Osteoblast (primary cell): ENCODE measurements around the gene PARD3. TPM values are rescaled to one million over a fixed set of nuclear protein-coding genes. Genes with fewer than 3 reads are reported as not detected.

Experiments
- DNase-seq: peaks from one replicate; pipeline ENCODE4 v3.0.0; 2011; ENCODE audit warnings: low spot score, mixed read lengths; ENCODE audit not compliant: insufficient read length; ENCODE audit errors: missing footprints
- H2AFZ ChIP-seq: 2 replicates; pipeline ENCODE4 v1.6.0; 2011; ENCODE audit warnings: mild to moderate bottlenecking, low read length
- H3K27ac ChIP-seq: 2 replicates; pipeline ENCODE4 v1.5.1; 2011; ENCODE audit warnings: mild to moderate bottlenecking, low read depth, low read length, moderate library complexity
- H3K27me3 ChIP-seq: 2 replicates; pipeline ENCODE4 v1.6.0; 2012; ENCODE audit warnings: mild to moderate bottlenecking, control low read depth, inconsistent platforms, low read length, moderate library complexity; ENCODE audit not compliant: insufficient read depth
- H3K36me3 ChIP-seq: 2 replicates; pipeline ENCODE4 v1.5.1; 2011; ENCODE audit warnings: mild to moderate bottlenecking, low read length, control low read depth, moderate library complexity; ENCODE audit not compliant: insufficient read depth
- H3K4me1 ChIP-seq: 2 replicates; pipeline ENCODE4 v1.5.1; 2011; ENCODE audit warnings: mild to moderate bottlenecking, low read length, control low read depth, moderate library complexity; ENCODE audit not compliant: insufficient read depth
- H3K4me2 ChIP-seq: 2 replicates; pipeline ENCODE4 v1.6.0; 2011; ENCODE audit warnings: mild to moderate bottlenecking, low read length; ENCODE audit not compliant: insufficient read depth
- H3K4me3 ChIP-seq: fragments of 200-600 bp; sonication (generic); 3 replicates; pipeline ENCODE4 v1.5.1; 2012; ENCODE audit warnings: mild to moderate bottlenecking, low read length, inconsistent platforms; ENCODE audit not compliant: insufficient read depth
- H3K79me2 ChIP-seq: 2 replicates; pipeline ENCODE4 v1.6.0; 2012; ENCODE audit warnings: mild to moderate bottlenecking, low read length, control low read depth, inconsistent platforms; ENCODE audit not compliant: insufficient read depth
- H3K9me3 ChIP-seq: 2 replicates; pipeline ENCODE4 v1.5.1; 2011; ENCODE audit warnings: low read depth, low read length, control low read depth
- H4K20me1 ChIP-seq: 2 replicates; pipeline ENCODE4 v1.6.0; 2012; ENCODE audit warnings: mild to moderate bottlenecking, low read length, control low read depth; ENCODE audit not compliant: insufficient read depth
- total RNA-seq: library from RNA; depleted of rRNA; stranded (reverse); fragments of >200 nt; gene quantifications from 2 replicates; pipeline ENCODE4 v1.2.3, GENCODE V29; 2012
- TF ChIP-seq, protein P1 (sequence below): IDR thresholded peaks from 2 replicates; pipeline ENCODE4 v1.5.1; 2011; ENCODE audit warnings: mild to moderate bottlenecking, low read depth, low read length, moderate library complexity; ENCODE audit errors: extremely low read depth

Gene PARD3
- total RNA-seq, 1 donor = 71.7 TPM

DNA sequence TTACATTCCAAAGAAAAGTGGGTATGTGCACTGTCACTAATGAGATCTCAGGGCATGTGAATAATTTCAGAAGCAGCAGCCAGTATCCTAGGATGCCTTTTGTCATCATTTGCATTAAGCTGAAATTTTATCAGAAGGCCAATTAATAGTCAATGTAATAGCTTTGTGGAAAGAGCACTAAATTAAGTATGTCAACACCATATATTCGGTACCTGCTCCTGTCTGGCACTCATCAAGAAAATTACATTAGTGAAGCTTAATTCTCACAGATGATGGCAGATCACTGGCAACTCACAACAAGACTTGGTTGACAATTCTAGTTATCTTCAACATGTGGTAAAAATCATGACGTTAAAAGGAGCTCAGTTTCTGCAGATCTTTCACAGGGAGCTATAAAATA lies 271.4 kb downstream of the PARD3 start:
- H3K9me3 ChIP-seq = no peaks in the 10 kb centered on the region
- TF ChIP-seq, protein P1, sequence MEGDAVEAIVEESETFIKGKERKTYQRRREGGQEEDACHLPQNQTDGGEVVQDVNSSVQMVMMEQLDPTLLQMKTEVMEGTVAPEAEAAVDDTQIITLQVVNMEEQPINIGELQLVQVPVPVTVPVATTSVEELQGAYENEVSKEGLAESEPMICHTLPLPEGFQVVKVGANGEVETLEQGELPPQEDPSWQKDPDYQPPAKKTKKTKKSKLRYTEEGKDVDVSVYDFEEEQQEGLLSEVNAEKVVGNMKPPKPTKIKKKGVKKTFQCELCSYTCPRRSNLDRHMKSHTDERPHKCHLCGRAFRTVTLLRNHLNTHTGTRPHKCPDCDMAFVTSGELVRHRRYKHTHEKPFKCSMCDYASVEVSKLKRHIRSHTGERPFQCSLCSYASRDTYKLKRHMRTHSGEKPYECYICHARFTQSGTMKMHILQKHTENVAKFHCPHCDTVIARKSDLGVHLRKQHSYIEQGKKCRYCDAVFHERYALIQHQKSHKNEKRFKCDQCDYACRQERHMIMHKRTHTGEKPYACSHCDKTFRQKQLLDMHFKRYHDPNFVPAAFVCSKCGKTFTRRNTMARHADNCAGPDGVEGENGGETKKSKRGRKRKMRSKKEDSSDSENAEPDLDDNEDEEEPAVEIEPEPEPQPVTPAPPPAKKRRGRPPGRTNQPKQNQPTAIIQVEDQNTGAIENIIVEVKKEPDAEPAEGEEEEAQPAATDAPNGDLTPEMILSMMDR = no peak
- no peak overlapping the region for H3K27ac ChIP-seq
- no peaks in the 10 kb centered on the region for H3K27me3 ChIP-seq
- no peak overlapping the region for H2AFZ ChIP-seq
- no peak overlapping the region for H3K4me3 ChIP-seq
- H3K4me2 ChIP-seq = no peak overlapping the region
- no peaks in the 10 kb centered on the region for H4K20me1 ChIP-seq
- H3K4me1 ChIP-seq = peaks cover 8% of the 10 kb centered on the region
- H3K79me2 ChIP-seq = no peaks in the 10 kb centered on the region
- no peaks in the 10 kb centered on the region for H3K36me3 ChIP-seq
- DNase-seq = no peak

DNA sequence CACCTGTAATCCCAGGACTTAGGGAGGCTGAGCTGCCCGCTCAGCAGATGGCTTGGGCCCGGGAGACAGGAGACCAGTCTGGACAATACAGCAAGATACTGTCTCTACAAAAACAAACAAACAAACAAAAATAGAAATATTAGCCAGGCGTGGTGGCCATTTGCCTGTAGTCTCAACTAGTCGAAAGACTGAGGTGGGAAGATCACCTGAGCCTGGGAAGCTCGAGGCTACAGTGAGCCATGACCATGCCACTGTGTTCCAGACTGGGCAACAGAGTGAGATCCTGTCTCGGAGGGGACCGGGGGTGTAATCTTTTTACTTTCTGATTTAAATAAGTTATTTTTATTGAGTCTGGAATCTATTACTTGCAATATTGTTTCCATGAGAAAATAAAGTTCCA lies 274.6 kb downstream of the PARD3 start:
- H3K27me3 ChIP-seq = no peaks in the 10 kb centered on the region
- peaks cover 15% of the 10 kb centered on the region for H3K4me1 ChIP-seq
- no peak overlapping the region for H2AFZ ChIP-seq
- H3K4me2 ChIP-seq = no peak overlapping the region
- H3K79me2 ChIP-seq = no peaks in the 10 kb centered on the region
- peaks cover 2% of the 10 kb centered on the region for H4K20me1 ChIP-seq
- no peak for DNase-seq
- no peak overlapping the region for H3K4me3 ChIP-seq
- TF ChIP-seq, protein P1 = no peak
- no peaks in the 10 kb centered on the region for H3K9me3 ChIP-seq
- H3K27ac ChIP-seq = no peak overlapping the region
- no peaks in the 10 kb centered on the region for H3K36me3 ChIP-seq

DNA sequence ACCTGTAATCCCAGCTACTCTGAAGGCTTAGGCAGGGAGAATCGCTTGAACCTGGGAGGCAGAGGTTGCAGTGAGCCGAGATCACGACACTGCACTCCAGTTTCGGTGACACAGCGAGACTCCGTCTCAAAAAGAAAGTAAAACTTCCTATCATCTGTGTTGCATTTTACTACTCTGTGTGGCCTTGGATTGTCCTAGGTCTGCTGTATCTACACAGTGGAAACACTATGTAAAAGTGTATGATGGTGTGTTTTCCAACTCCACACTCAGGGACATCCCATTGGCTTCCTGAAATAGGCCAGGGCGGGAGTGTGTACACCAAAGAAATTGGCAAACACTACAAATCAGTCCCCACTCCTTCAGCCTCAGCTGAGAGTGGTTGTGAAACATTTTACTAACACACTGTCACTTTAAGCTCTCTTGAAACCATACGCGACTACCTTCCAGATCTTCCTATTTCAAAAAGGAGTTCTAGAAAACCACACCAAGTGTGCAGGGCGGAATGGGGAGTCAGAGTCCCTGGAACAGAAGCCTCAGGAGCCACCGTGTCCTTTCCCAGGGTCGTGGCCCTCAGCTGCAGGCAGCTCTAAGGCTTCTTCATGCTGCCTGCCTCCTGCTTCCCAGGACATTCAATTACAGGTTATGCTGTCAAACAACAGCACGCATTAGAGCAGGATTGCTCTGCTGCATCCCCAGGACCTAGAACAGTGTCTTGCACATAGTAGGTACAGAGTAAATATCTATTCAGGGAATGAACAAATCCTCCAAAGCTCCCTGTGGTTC lies 275.4 kb downstream of the PARD3 start:
- Histone ChIP-seq H3K9me3 (no peaks in the 10 kb centered on the region), H4K20me1 (peaks cover 2% of the 10 kb centered on the region), H3K27me3 (no peaks in the 10 kb centered on the region), H3K4me3 (peak overlapping the region; percentile 66), H3K36me3 (no peaks in the 10 kb centered on the region), H3K79me2 (no peaks in the 10 kb centered on the region), H3K4me2 (peak overlapping the region; percentile 91), H3K4me1 (peaks cover 15% of the 10 kb centered on the region), H3K27ac (peak overlapping the region; percentile 60), H2AFZ (peak overlapping the region; percentile 70)
- TF ChIP-seq, protein P1 = no peak
- DNase-seq = peak; percentile 3

GRCh38 chr10:34538281-34538829 lies 276.7 kb downstream of the PARD3 start:
- no peak for DNase-seq
- TF ChIP-seq, protein P1 = no peak
- Histone ChIP-seq H2AFZ (no peak overlapping the region), H3K4me1 (peaks cover 15% of the 10 kb centered on the region), H3K27ac (no peak overlapping the region), H3K36me3 (no peaks in the 10 kb centered on the region), H3K4me3 (peak overlapping the region; percentile 39), H3K79me2 (no peaks in the 10 kb centered on the region), H3K27me3 (no peaks in the 10 kb centered on the region), H3K4me2 (peak overlapping the region; percentile 91), H4K20me1 (peaks cover 2% of the 10 kb centered on the region), H3K9me3 (no peaks in the 10 kb centered on the region)
